K562 (cell line): ENCODE data around the gene SKP2.

Experiments
- ETV5 ChIP-seq: sonication (generic); formaldehyde crosslinking; IDR thresholded peaks from 2 replicates; pipeline ENCODE4 v1.4.0; 2020; ENCODE audit warnings: low read depth, mild to moderate bottlenecking, missing genetic modification reagents
- EZH2 ChIP-seq: IDR thresholded peaks from 2 replicates; pipeline ENCODE4 v1.6.1; 2012; ENCODE audit warnings: low read depth, mild to moderate bottlenecking, inconsistent platforms, low read length, borderline replicate concordance
- HIVEP1 ChIP-seq: fragments of 250-450 bp; sonication (Bioruptor Pico); IDR thresholded peaks from 2 replicates; pipeline ENCODE4 v1.4.0; 2020; ENCODE audit warnings: mild to moderate bottlenecking
- NCOR1 ChIP-seq: fragments of 450-650 bp; IDR thresholded peaks from 2 replicates; pipeline ENCODE4 v1.6.1; 2016; ENCODE audit warnings: mild to moderate bottlenecking, moderate library complexity
- NFIX ChIP-seq: fragments of 250-450 bp; sonication (Bioruptor Pico); IDR thresholded peaks from 2 replicates; pipeline ENCODE4 v1.4.0; 2020; ENCODE audit warnings: low read depth, mild to moderate bottlenecking, moderate library complexity
- SMAD3 ChIP-seq: fragments of 450-650 bp; formaldehyde crosslinking; conservative IDR thresholded peaks from 2 replicates; pipeline ENCODE4 v1.4.0; 2020; ENCODE audit warnings: mild to moderate bottlenecking
- SUPT5H ChIP-seq: fragments of 450-650 bp; IDR thresholded peaks from 2 replicates; pipeline ENCODE4 v1.6.1; 2016
- ZFP91 ChIP-seq: sonication (generic); formaldehyde crosslinking; IDR thresholded peaks from 2 replicates; pipeline ENCODE4 v1.8.0; 2022; ENCODE audit warnings: mild to moderate bottlenecking, missing genetic modification reagents
- TF ChIP-seq, protein P1 (sequence below), 3 experiments: IDR thresholded peaks in 2 of 3; conservative IDR thresholded peaks in 1 of 3; 2 replicates each; pipeline ENCODE4 v1.5.1; 2011 to 2012; ENCODE audit warnings: low read length in 3 of 3, mild to moderate bottlenecking in 3 of 3, control low read depth in 2 of 3, improper control_type of control experiment in 1 of 3, inconsistent platforms in 1 of 3, low read depth in 1 of 3, mixed read lengths in 1 of 3, moderate library complexity in 1 of 3; ENCODE audit not compliant: insufficient read depth in 2 of 3

DNA sequence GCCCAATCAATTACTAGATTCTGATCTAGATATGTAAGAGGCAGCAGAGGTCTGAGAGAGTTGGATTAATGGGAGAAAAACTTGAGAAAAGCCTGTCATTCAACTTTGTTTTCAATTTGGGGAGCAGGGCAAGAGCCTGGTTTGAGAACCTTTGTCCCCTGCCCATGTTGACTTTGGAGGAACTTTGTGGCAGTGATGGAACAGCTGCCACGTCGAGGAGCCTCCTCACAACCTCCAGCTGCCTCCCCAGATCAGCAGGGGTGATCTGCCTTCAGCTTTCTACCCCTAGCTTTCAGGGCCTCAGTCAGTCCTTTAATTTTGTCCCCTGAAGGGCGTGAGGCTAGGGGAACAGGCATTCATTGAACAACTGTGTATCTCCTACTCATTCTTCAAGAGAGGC lies 8.7 kb downstream of the SKP2 start:
- TF ChIP-seq SUPT5H (no peak), NFIX (CRISPR knock-in tag) (no peak), HIVEP1 (CRISPR knock-in tag) (no peak), ZFP91 (CRISPR knock-in tag) (no peak), EZH2 (no peak), SMAD3 (CRISPR knock-in tag) (no peak), NCOR1 (no peak), ETV5 (CRISPR knock-in tag) (no peak)
- TF ChIP-seq, protein P1, sequence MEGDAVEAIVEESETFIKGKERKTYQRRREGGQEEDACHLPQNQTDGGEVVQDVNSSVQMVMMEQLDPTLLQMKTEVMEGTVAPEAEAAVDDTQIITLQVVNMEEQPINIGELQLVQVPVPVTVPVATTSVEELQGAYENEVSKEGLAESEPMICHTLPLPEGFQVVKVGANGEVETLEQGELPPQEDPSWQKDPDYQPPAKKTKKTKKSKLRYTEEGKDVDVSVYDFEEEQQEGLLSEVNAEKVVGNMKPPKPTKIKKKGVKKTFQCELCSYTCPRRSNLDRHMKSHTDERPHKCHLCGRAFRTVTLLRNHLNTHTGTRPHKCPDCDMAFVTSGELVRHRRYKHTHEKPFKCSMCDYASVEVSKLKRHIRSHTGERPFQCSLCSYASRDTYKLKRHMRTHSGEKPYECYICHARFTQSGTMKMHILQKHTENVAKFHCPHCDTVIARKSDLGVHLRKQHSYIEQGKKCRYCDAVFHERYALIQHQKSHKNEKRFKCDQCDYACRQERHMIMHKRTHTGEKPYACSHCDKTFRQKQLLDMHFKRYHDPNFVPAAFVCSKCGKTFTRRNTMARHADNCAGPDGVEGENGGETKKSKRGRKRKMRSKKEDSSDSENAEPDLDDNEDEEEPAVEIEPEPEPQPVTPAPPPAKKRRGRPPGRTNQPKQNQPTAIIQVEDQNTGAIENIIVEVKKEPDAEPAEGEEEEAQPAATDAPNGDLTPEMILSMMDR (IDR thresholded peaks at IDR 0.05 in 2 of 3, conservative IDR thresholded peaks at IDR 0.05 in 1 of 3; ENCODE audit: insufficient read depth in 2 of 3, low read depth in 1 of 3, low read length in 3 of 3), result no peak
